ENCODE data around the gene PSPN.
A peak's percentile ranks its signal among the peaks of the same experiment; 100 is the strongest.

Gene PSPN

GRCh38 chr19:6378486-6378885 lies 2.8 kb upstream of the PSPN start:
- no peak overlapping the region for H3K27ac ChIP-seq (ENCODE audit: low read length)
- H3K4me3 ChIP-seq (ENCODE audit: low read depth in 1 of 2, low read length in 2 of 2), result no peak overlapping the region
- H3K36me3 ChIP-seq (ENCODE audit: control insufficient read depth in 1 of 2, insufficient read depth in 2 of 2, low read length in 2 of 2), result peaks cover 22 to 50% of the 10 kb centered on the region in 2 donors
- H3K4me1 ChIP-seq (ENCODE audit: control insufficient read depth in 1 of 2, insufficient read depth in 2 of 2, low read length in 2 of 2), result peaks cover 0 to 18% of the 10 kb centered on the region in 2 donors
- peaks cover 0 to 8% of the 10 kb centered on the region in 2 donors for H3K9me3 ChIP-seq (ENCODE audit: control insufficient read depth in 1 of 2, low read length in 2 of 2)
- H3K27me3 ChIP-seq (ENCODE audit: low read depth, low read length), result no peaks in the 10 kb centered on the region

- Histone ChIP-seq H3K27ac (ENCODE audit: low read length) (no peak overlapping the region), H3K27me3 (ENCODE audit: low read depth, low read length) (no peaks in the 10 kb centered on the region), H3K9me3 (ENCODE audit: control insufficient read depth in 1 of 2, low read length in 2 of 2) (peaks cover 0 to 8% of the 10 kb centered on the region in 2 donors), H3K4me3 (ENCODE audit: low read depth in 1 of 2, low read length in 2 of 2) (no peak overlapping the region), H3K4me1 (ENCODE audit: control insufficient read depth in 1 of 2, insufficient read depth in 2 of 2, low read length in 2 of 2) (peaks cover 0 to 19% of the 10 kb centered on the region in 2 donors), H3K36me3 (ENCODE audit: control insufficient read depth in 1 of 2, insufficient read depth in 2 of 2, low read length in 2 of 2) (peaks cover 20 to 46% of the 10 kb centered on the region in 2 donors)
These were observed 2.3 kb upstream of the PSPN start for GRCh38 chr19:6378041-6378440.

- Histone ChIP-seq H3K9me3 (ENCODE audit: control insufficient read depth in 1 of 2, low read length in 2 of 2) (peaks cover 0 to 8% of the 10 kb centered on the region in 2 donors), H3K4me3 (ENCODE audit: low read depth in 1 of 2, low read length in 2 of 2) (no peak overlapping the region), H3K36me3 (ENCODE audit: control insufficient read depth in 1 of 2, insufficient read depth in 2 of 2, low read length in 2 of 2) (peaks cover 14 to 37% of the 10 kb centered on the region in 2 donors), H3K27ac (ENCODE audit: low read length) (no peak overlapping the region), H3K4me1 (ENCODE audit: control insufficient read depth in 1 of 2, insufficient read depth in 2 of 2, low read length in 2 of 2) (peaks cover 0 to 19% of the 10 kb centered on the region in 2 donors), H3K27me3 (ENCODE audit: low read depth, low read length) (no peaks in the 10 kb centered on the region)
These were observed 918 bp upstream of the PSPN start for GRCh38 chr19:6376512-6377190.

- H3K36me3 ChIP-seq (ENCODE audit: control insufficient read depth in 1 of 2, insufficient read depth in 2 of 2, low read length in 2 of 2), result peaks cover 5 to 19% of the 10 kb centered on the region in 2 donors
- H3K27me3 ChIP-seq (ENCODE audit: low read depth, low read length), result no peaks in the 10 kb centered on the region
- peaks cover 0 to 3% of the 10 kb centered on the region in 2 donors for H3K9me3 ChIP-seq (ENCODE audit: control insufficient read depth in 1 of 2, low read length in 2 of 2)
- H3K4me1 ChIP-seq (ENCODE audit: control insufficient read depth in 1 of 2, insufficient read depth in 2 of 2, low read length in 2 of 2), result peaks cover 0 to 19% of the 10 kb centered on the region in 2 donors
- H3K4me3 ChIP-seq (ENCODE audit: low read depth in 1 of 2, low read length in 2 of 2), result no peak overlapping the region
- H3K27ac ChIP-seq (ENCODE audit: low read length), result no peak overlapping the region
These were observed 872 bp downstream of the PSPN start for GRCh38 chr19:6374711-6375410.

- Histone ChIP-seq H3K27ac (ENCODE audit: low read length) (no peak overlapping the region), H3K27me3 (ENCODE audit: low read depth, low read length) (no peaks in the 10 kb centered on the region), H3K9me3 (ENCODE audit: control insufficient read depth in 1 of 2, low read length in 2 of 2) (no peaks in the 10 kb centered on the region), H3K36me3 (ENCODE audit: control insufficient read depth in 1 of 2, insufficient read depth in 2 of 2, low read length in 2 of 2) (peaks cover 0 to 14% of the 10 kb centered on the region in 2 donors), H3K4me1 (ENCODE audit: control insufficient read depth in 1 of 2, insufficient read depth in 2 of 2, low read length in 2 of 2) (peaks cover 0 to 19% of the 10 kb centered on the region in 2 donors), H3K4me3 (ENCODE audit: low read depth in 1 of 2, low read length in 2 of 2) (peak overlapping the region; percentile 37 to 87)
These were observed 1.5 kb downstream of the PSPN start for GRCh38 chr19:6374161-6374709.

GRCh38 chr19:6373813-6374108 lies 2.0 kb downstream of the PSPN start:
- peaks cover 0 to 19% of the 10 kb centered on the region in 2 donors for H3K4me1 ChIP-seq (ENCODE audit: control insufficient read depth in 1 of 2, insufficient read depth in 2 of 2, low read length in 2 of 2)
- H3K27ac ChIP-seq (ENCODE audit: low read length), result no peak overlapping the region
- H3K9me3 ChIP-seq (ENCODE audit: control insufficient read depth in 1 of 2, low read length in 2 of 2), result no peaks in the 10 kb centered on the region
- no peaks in the 10 kb centered on the region for H3K27me3 ChIP-seq (ENCODE audit: low read depth, low read length)
- H3K4me3 ChIP-seq (ENCODE audit: low read depth in 1 of 2, low read length in 2 of 2), result peak overlapping the region; percentile 37 to 87
- peaks cover 0 to 15% of the 10 kb centered on the region in 2 donors for H3K36me3 ChIP-seq (ENCODE audit: control insufficient read depth in 1 of 2, insufficient read depth in 2 of 2, low read length in 2 of 2)

GRCh38 chr19:6373096-6373812 lies 2.5 kb downstream of the PSPN start:
- Histone ChIP-seq H3K4me3 (ENCODE audit: low read depth in 1 of 2, low read length in 2 of 2) (peak overlapping the region; percentile 83 to 87), H3K4me1 (ENCODE audit: control insufficient read depth in 1 of 2, insufficient read depth in 2 of 2, low read length in 2 of 2) (peaks cover 0 to 16% of the 10 kb centered on the region in 2 donors), H3K36me3 (ENCODE audit: control insufficient read depth in 1 of 2, insufficient read depth in 2 of 2, low read length in 2 of 2) (peaks cover 2 to 20% of the 10 kb centered on the region in 2 donors), H3K27me3 (ENCODE audit: low read depth, low read length) (no peaks in the 10 kb centered on the region), H3K9me3 (ENCODE audit: control insufficient read depth in 1 of 2, low read length in 2 of 2) (no peaks in the 10 kb centered on the region), H3K27ac (ENCODE audit: low read length) (peak overlapping the region; percentile 95)

GRCh38 chr19:6372594-6373095 lies 3.1 kb downstream of the PSPN start, which contains the start of gene ALKBH7:
Gene ALKBH7, plus strand, starts transcription at chr19:6372794. Its CDS starts 27 bp downstream, at chr19:6372821.
- Histone ChIP-seq H3K27ac (ENCODE audit: low read length) (peak within 1 kb of the TSS; percentile 95), H3K4me3 (ENCODE audit: low read depth in 1 of 2, low read length in 2 of 2) (peak within 1 kb of the TSS; percentile 83 to 87), H3K9me3 (ENCODE audit: control insufficient read depth in 1 of 2, low read length in 2 of 2) (no peaks in the 10 kb centered on the region), H3K27me3 (ENCODE audit: low read depth, low read length) (no peaks in the 10 kb centered on the region), H3K36me3 (ENCODE audit: control insufficient read depth in 1 of 2, insufficient read depth in 2 of 2, low read length in 2 of 2) (peaks cover 8 to 26% of the 10 kb centered on the region in 2 donors), H3K4me1 (ENCODE audit: control insufficient read depth in 1 of 2, insufficient read depth in 2 of 2, low read length in 2 of 2) (peaks cover 0 to 10% of the 10 kb centered on the region in 2 donors)

- peaks cover 20 to 44% of the 10 kb centered on the region in 2 donors for H3K36me3 ChIP-seq (ENCODE audit: control insufficient read depth in 1 of 2, insufficient read depth in 2 of 2, low read length in 2 of 2)
- H3K27me3 ChIP-seq (ENCODE audit: low read depth, low read length), result no peaks in the 10 kb centered on the region
- no peak overlapping the region for H3K27ac ChIP-seq (ENCODE audit: low read length)
- H3K9me3 ChIP-seq (ENCODE audit: control insufficient read depth in 1 of 2, low read length in 2 of 2), result no peaks in the 10 kb centered on the region
- H3K4me3 ChIP-seq (ENCODE audit: low read depth in 1 of 2, low read length in 2 of 2), result no peak overlapping the region
- peaks cover 7 to 16% of the 10 kb centered on the region in 2 donors for H3K4me1 ChIP-seq (ENCODE audit: control insufficient read depth in 1 of 2, insufficient read depth in 2 of 2, low read length in 2 of 2)
These were observed 11.4 kb downstream of the PSPN start for GRCh38 chr19:6364353-6364752.

GRCh38 chr19:6362351-6362801 lies 13.4 kb downstream of the PSPN start:
- Histone ChIP-seq H3K27ac (ENCODE audit: low read length) (peak overlapping the region; percentile 87), H3K4me3 (ENCODE audit: low read depth in 1 of 2, low read length in 2 of 2) (peak overlapping the region; percentile 86 to 87), H3K27me3 (ENCODE audit: low read depth, low read length) (no peaks in the 10 kb centered on the region), H3K36me3 (ENCODE audit: control insufficient read depth in 1 of 2, insufficient read depth in 2 of 2, low read length in 2 of 2) (peaks cover 11 to 30% of the 10 kb centered on the region in 2 donors), H3K9me3 (ENCODE audit: control insufficient read depth in 1 of 2, low read length in 2 of 2) (no peaks in the 10 kb centered on the region), H3K4me1 (ENCODE audit: control insufficient read depth in 1 of 2, insufficient read depth in 2 of 2, low read length in 2 of 2) (peaks cover 7 to 16% of the 10 kb centered on the region in 2 donors)

- Histone ChIP-seq H3K4me1 (ENCODE audit: control insufficient read depth in 1 of 2, insufficient read depth in 2 of 2, low read length in 2 of 2) (peaks cover 7 to 16% of the 10 kb centered on the region in 2 donors), H3K9me3 (ENCODE audit: control insufficient read depth in 1 of 2, low read length in 2 of 2) (no peaks in the 10 kb centered on the region)
These were observed 13.7 kb downstream of the PSPN start for GRCh38 chr19:6362027-6362350.

More at GRCh38 chr19:6362027-6362350, 13.7 kb downstream of the PSPN start:
- peak overlapping the region; percentile 87 for H3K27ac ChIP-seq (ENCODE audit: low read length)
- H3K27me3 ChIP-seq (ENCODE audit: low read depth, low read length), result no peaks in the 10 kb centered on the region
- peak overlapping the region; percentile 86 to 87 for H3K4me3 ChIP-seq (ENCODE audit: low read depth in 1 of 2, low read length in 2 of 2)
- H3K36me3 ChIP-seq (ENCODE audit: control insufficient read depth in 1 of 2, insufficient read depth in 2 of 2, low read length in 2 of 2), result peaks cover 9 to 28% of the 10 kb centered on the region in 2 donors

Measured in muscle layer of duodenum (tissue), 2 donors.